Activated CD4-positive, alpha-beta memory T cell treated with anti-CD3 and anti-CD28 coated beads for 36 hours (primary cell): ENCODE results near the gene RFX3. TPM values are rescaled to one million over a fixed set of nuclear protein-coding genes. Genes with fewer than 3 reads are reported as not detected.
A peak's percentile ranks its signal among the peaks of the same experiment; 100 is the strongest.

Experiments used
- CTCF ChIA-PET: fragments of 350-600 bp; sonication (Branson Sonifier 250); formaldehyde crosslinking; loops from one replicate; lab custom pipeline; 2021; ENCODE audit warnings: antibody characterized with exemption, inconsistent platforms; lab: Charles Lee
- POLR2A ChIA-PET: fragments of 350-600 bp; sonication (Branson Sonifier 250); formaldehyde crosslinking; loops from one replicate; lab custom pipeline; 2021; ENCODE audit warnings: antibody characterized with exemption; lab: Charles Lee
- DNase-seq: peaks from one replicate; pipeline ENCODE4 v3.0.0-alpha.2; 2020
- H3K27ac Mint-ChIP-seq: one replicate; pipeline ENCODE4 v1.8.0; 2021; ENCODE audit warnings: mixed read lengths
- H3K27me3 Mint-ChIP-seq: one replicate; pipeline ENCODE4 v1.8.0; 2021; ENCODE audit warnings: mixed read lengths
- H3K36me3 Mint-ChIP-seq: one replicate; pipeline ENCODE4 v1.8.0; 2021; ENCODE audit warnings: mixed read lengths
- H3K4me1 Mint-ChIP-seq: one replicate; pipeline ENCODE4 v1.8.0; 2021; ENCODE audit warnings: low read depth, mixed read lengths
- H3K4me3 Mint-ChIP-seq: one replicate; pipeline ENCODE4 v1.8.0; 2021; ENCODE audit warnings: mild to moderate bottlenecking, mixed read lengths
- H3K9me3 Mint-ChIP-seq: one replicate; pipeline ENCODE4 v1.8.0; 2021; ENCODE audit warnings: mixed read lengths
- intact Hi-C: fragments of 100-400 bp; cut with micrococcal nuclease; formaldehyde crosslinking; loops from one replicate; pipeline ENCODE4 v1.15.1; 2023
- total RNA-seq, 2 experiments: library from RNA; stranded (reverse); gene quantifications; one replicate each; pipeline ENCODE4 v1.2.3, GENCODE V29; 2021

RFX3 gene
- 10 to 100 TPM; 12.2 to 13.4 TPM for total RNA-seq

GRCh38 chr9:3525836-3526164, at the start of gene RFX3:
TSS of gene RFX3 (minus strand) at chr9:3526001. CDS start at chr9:3395588, 130,413 bp downstream.
- POLR2A ChIA-PET: interaction anchor here (0.7 to 4.2 kb wide), 5 partner anchors 18 to 1508 kb away, joined by 3 to 41 read pairs (median 8); no protein-coding TSS in a partner anchor
- Mint-ChIP-seq H3K27ac (peak within 1 kb of the TSS; percentile 99), H3K36me3 (peaks cover 35% of the 10 kb centered on the region), H3K4me1 (peaks cover 42% of the 10 kb centered on the region), H3K27me3 (no peaks in the 10 kb centered on the region), H3K4me3 (peak within 1 kb of the TSS; percentile 99), H3K9me3 (no peaks in the 10 kb centered on the region)
- intact Hi-C loops: loop anchor here (1.0 to 5.0 kb wide), 12 partner anchors 139 to 1912 kb away; partner anchors contain the start of genes CDC37L1, PLGRKT, PUM3 and SMARCA2
- CTCF ChIA-PET: interaction anchor here (1.0 to 1.3 kb wide), 2 partner anchors 48 to 84 kb away, joined by 3 read pairs; no protein-coding TSS in a partner anchor
- DNase-seq: peak; percentile 95

GRCh38 chr9:3571500-3571899, 45.7 kb upstream of the RFX3 start:
- no peaks in the 10 kb centered on the region for H3K27me3 Mint-ChIP-seq
- ChIA-PET CTCF (no interaction called here), POLR2A (no interaction called here)
- H3K4me3 Mint-ChIP-seq: no peak overlapping the region
- H3K36me3 Mint-ChIP-seq: peaks cover 4% of the 10 kb centered on the region
- no peaks in the 10 kb centered on the region for H3K9me3 Mint-ChIP-seq
- no peak overlapping the region for H3K27ac Mint-ChIP-seq
- intact Hi-C loops: no loop called here
- H3K4me1 Mint-ChIP-seq: peaks cover 4% of the 10 kb centered on the region
- no peak for DNase-seq

GRCh38 chr9:3569529-3569928, 43.7 kb upstream of the RFX3 start:
- Mint-ChIP-seq H3K36me3 (peaks cover 2% of the 10 kb centered on the region), H3K4me3 (no peak overlapping the region), H3K27ac (no peak overlapping the region), H3K27me3 (no peaks in the 10 kb centered on the region), H3K4me1 (peaks cover 4% of the 10 kb centered on the region), H3K9me3 (no peaks in the 10 kb centered on the region)
- CTCF ChIA-PET: no interaction called here
- intact Hi-C loops: no loop called here
- POLR2A ChIA-PET: no interaction called here
- no peak for DNase-seq

- no peak for DNase-seq
- Mint-ChIP-seq H3K4me1 (peaks cover 4% of the 10 kb centered on the region), H3K36me3 (peaks cover 2% of the 10 kb centered on the region), H3K27me3 (no peaks in the 10 kb centered on the region), H3K27ac (no peak overlapping the region), H3K9me3 (no peaks in the 10 kb centered on the region), H3K4me3 (no peak overlapping the region)
- ChIA-PET POLR2A (no interaction called here), CTCF (no interaction called here)
- intact Hi-C loops: no loop called here
Measured at GRCh38 chr9:3567988-3568387, 42.2 kb upstream of the RFX3 start.

GRCh38 chr9:3553076-3553765, 27.4 kb upstream of the RFX3 start:
- Mint-ChIP-seq H3K36me3 (peaks cover 12% of the 10 kb centered on the region), H3K27me3 (no peaks in the 10 kb centered on the region), H3K9me3 (peaks cover 9% of the 10 kb centered on the region), H3K27ac (no peak overlapping the region), H3K4me1 (no peaks in the 10 kb centered on the region), H3K4me3 (no peak overlapping the region)
- intact Hi-C loops: no loop called here
- ChIA-PET CTCF (no interaction called here), POLR2A (no interaction called here)
- DNase-seq: no peak

- POLR2A ChIA-PET: no interaction called here
- CTCF ChIA-PET: no interaction called here
- intact Hi-C loops: no loop called here
- peaks cover 4% of the 10 kb centered on the region for H3K4me1 Mint-ChIP-seq
- H3K27me3 Mint-ChIP-seq: no peaks in the 10 kb centered on the region
- no peak overlapping the region for H3K27ac Mint-ChIP-seq
- peaks cover 3% of the 10 kb centered on the region for H3K36me3 Mint-ChIP-seq
- no peak overlapping the region for H3K4me3 Mint-ChIP-seq
- DNase-seq: no peak
- H3K9me3 Mint-ChIP-seq: no peaks in the 10 kb centered on the region
Measured at GRCh38 chr9:3549225-3549624, 23.4 kb upstream of the RFX3 start.

- Mint-ChIP-seq H3K36me3 (peaks cover 3% of the 10 kb centered on the region), H3K9me3 (no peaks in the 10 kb centered on the region), H3K4me3 (no peak overlapping the region), H3K27ac (no peak overlapping the region), H3K27me3 (no peaks in the 10 kb centered on the region), H3K4me1 (peaks cover 9% of the 10 kb centered on the region)
- POLR2A ChIA-PET: no interaction called here
- intact Hi-C loops: no loop called here
- DNase-seq: no peak
- CTCF ChIA-PET: interaction anchor here (0.6 kb wide), 1 partner anchor 831 kb away, joined by 3 read pairs; no protein-coding TSS in a partner anchor
Measured at GRCh38 chr9:3548648-3549047, 22.8 kb upstream of the RFX3 start.

GRCh38 chr9:3541206-3541605, 15.4 kb upstream of the RFX3 start:
- Mint-ChIP-seq H3K4me1 (peaks cover 14% of the 10 kb centered on the region), H3K27ac (no peak overlapping the region), H3K9me3 (no peaks in the 10 kb centered on the region), H3K36me3 (peaks cover 1% of the 10 kb centered on the region), H3K4me3 (no peak overlapping the region), H3K27me3 (no peaks in the 10 kb centered on the region)
- DNase-seq: no peak
- intact Hi-C loops: no loop called here
- ChIA-PET POLR2A (interaction anchor here (0.6 kb wide), 2 partner anchors 24 to 87 kb away, joined by 3 to 4 read pairs; no protein-coding TSS in a partner anchor), CTCF (interaction anchor here (0.6 kb wide), 1 partner anchor 30 kb away, joined by 3 read pairs; no protein-coding TSS in a partner anchor)

GRCh38 chr9:3534614-3535404, 9.0 kb upstream of the RFX3 start:
- H3K27ac Mint-ChIP-seq: peak overlapping the region; percentile 25
- intact Hi-C loops: no loop called here
- no peak for DNase-seq
- no peaks in the 10 kb centered on the region for H3K27me3 Mint-ChIP-seq
- H3K4me1 Mint-ChIP-seq: peaks cover 26% of the 10 kb centered on the region
- H3K9me3 Mint-ChIP-seq: no peaks in the 10 kb centered on the region
- ChIA-PET POLR2A (no interaction called here), CTCF (no interaction called here)
- H3K36me3 Mint-ChIP-seq: peaks cover 15% of the 10 kb centered on the region
- no peak overlapping the region for H3K4me3 Mint-ChIP-seq

- POLR2A ChIA-PET: no interaction called here
- Mint-ChIP-seq H3K4me3 (no peak overlapping the region), H3K36me3 (peaks cover 24% of the 10 kb centered on the region), H3K4me1 (peaks cover 43% of the 10 kb centered on the region), H3K27me3 (no peaks in the 10 kb centered on the region), H3K9me3 (no peaks in the 10 kb centered on the region), H3K27ac (no peak overlapping the region)
- CTCF ChIA-PET: no interaction called here
- intact Hi-C loops: no loop called here
- no peak for DNase-seq
Measured at GRCh38 chr9:3532158-3532557, 6.4 kb upstream of the RFX3 start.

GRCh38 chr9:3528451-3528850, 2.6 kb upstream of the RFX3 start:
- peaks cover 35% of the 10 kb centered on the region for H3K4me1 Mint-ChIP-seq
- ChIA-PET CTCF (interaction anchor here (1.3 kb wide), 1 partner anchor 61 kb away, joined by 3 read pairs; no protein-coding TSS in a partner anchor), POLR2A (interaction anchor here (1.2 to 4.2 kb wide), 2 partner anchors 52 to 201 kb away, joined by 3 to 41 read pairs; no protein-coding TSS in a partner anchor)

More at GRCh38 chr9:3528451-3528850, 2.6 kb upstream of the RFX3 start:
- Mint-ChIP-seq H3K27me3 (no peaks in the 10 kb centered on the region), H3K27ac (peak overlapping the region; percentile 99), H3K36me3 (peaks cover 39% of the 10 kb centered on the region), H3K9me3 (no peaks in the 10 kb centered on the region), H3K4me3 (peak overlapping the region; percentile 99)
- intact Hi-C loops: loop anchor here (1.0 to 5.0 kb wide), 7 partner anchors 51 to 1909 kb away; partner anchors contain the start of gene PLGRKT
- DNase-seq: peak; percentile 75
